Cerebellar cortex (tissue), 1 donor: ENCODE results near the gene PLCG2.
"Not testable (repeated sequence)": the region's sequence is repeated elsewhere in the genome, so short reads cannot be mapped to it uniquely, and the experiment has no call there.

ENCODE experiments used
- DNase-seq: peaks from one replicate; pipeline ENCODE4 v3.0.0-alpha.2; 2015; ENCODE audit warnings: low spot score

Gene PLCG2

GRCh38 chr16:81846105-81846504, 67.0 kb downstream of the PLCG2 start:
- no peak for DNase-seq

GRCh38 chr16:81848306-81848853, 69.3 kb downstream of the PLCG2 start:
- no peak for DNase-seq

GRCh38 chr16:81850197-81850944, 71.3 kb downstream of the PLCG2 start:
- DNase-seq, result no peak

GRCh38 chr16:81852347-81852746, 73.3 kb downstream of the PLCG2 start:
- DNase-seq, result no peak

GRCh38 chr16:81855552-81856153, 76.6 kb downstream of the PLCG2 start:
- DNase-seq, result peak; percentile 16

GRCh38 chr16:81860287-81861266, 81.5 kb downstream of the PLCG2 start:
- DNase-seq, result no peak

GRCh38 chr16:81861503-81861902, 82.4 kb downstream of the PLCG2 start:
- DNase-seq, result no peak

GRCh38 chr16:81861915-81862314, 82.8 kb downstream of the PLCG2 start:
- DNase-seq, result no peak

- DNase-seq, result no peak
Measured at GRCh38 chr16:81863630-81864352, 84.7 kb downstream of the PLCG2 start.

- no peak for DNase-seq
Measured at GRCh38 chr16:81864646-81865382, 85.7 kb downstream of the PLCG2 start.

GRCh38 chr16:81866820-81867440, 87.8 kb downstream of the PLCG2 start:
- DNase-seq, result no peak

- DNase-seq, result no peak
Measured at GRCh38 chr16:81868057-81868748, 89.1 kb downstream of the PLCG2 start.

GRCh38 chr16:81869326-81869725, 90.2 kb downstream of the PLCG2 start:
- DNase-seq, result no peak

- no peak for DNase-seq
Measured at GRCh38 chr16:81873206-81873605, 94.1 kb downstream of the PLCG2 start.

GRCh38 chr16:81873843-81874752, 95.0 kb downstream of the PLCG2 start:
- DNase-seq, result peak; percentile 15

GRCh38 chr16:81875461-81875860, 96.4 kb downstream of the PLCG2 start:
- DNase-seq, result no peak

- no peak for DNase-seq
Measured at GRCh38 chr16:81876273-81876900, 97.3 kb downstream of the PLCG2 start.

- not testable (repeated sequence) for DNase-seq
Measured at GRCh38 chr16:81877490-81877889, 98.4 kb downstream of the PLCG2 start.
